PC-9 (cell line): ENCODE results near the gene RPA3.
A peak's percentile ranks its signal among the peaks of the same experiment; 100 is the strongest.

Source experiments
- EZH2 ChIP-seq: fragments of 200-600 bp; sonication (generic); IDR thresholded peaks from 2 replicates; pipeline ENCODE4 v1.8.0; 2017; ENCODE audit warnings: antibody characterized with exemption, low read depth
- TF ChIP-seq, protein P1 (sequence below): fragments of 200-600 bp; sonication (generic); conservative IDR thresholded peaks from 2 replicates; pipeline ENCODE4 v1.6.1; 2017; ENCODE audit warnings: mixed run types, antibody characterized with exemption, mild to moderate bottlenecking, moderate library complexity

DNA sequence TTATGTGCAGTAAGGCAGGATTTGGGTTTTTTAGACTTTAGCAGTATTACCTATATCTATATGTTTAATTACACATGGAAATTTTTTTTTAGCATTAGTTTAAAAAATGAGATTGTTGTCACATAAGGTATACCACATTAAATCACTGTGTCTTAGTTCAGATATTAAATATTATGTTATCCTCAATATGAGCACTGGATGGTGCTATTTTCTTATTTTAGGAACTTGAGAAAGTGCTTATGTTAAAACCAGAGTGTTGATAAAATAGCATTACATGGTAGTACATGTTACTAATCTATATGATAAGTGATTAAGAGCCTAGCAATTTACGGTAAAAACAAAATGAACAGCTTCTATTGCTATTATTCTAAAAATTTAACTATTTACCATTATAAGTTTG lies 123.0 kb downstream of the RPA3 start:
- TF ChIP-seq, protein P1, sequence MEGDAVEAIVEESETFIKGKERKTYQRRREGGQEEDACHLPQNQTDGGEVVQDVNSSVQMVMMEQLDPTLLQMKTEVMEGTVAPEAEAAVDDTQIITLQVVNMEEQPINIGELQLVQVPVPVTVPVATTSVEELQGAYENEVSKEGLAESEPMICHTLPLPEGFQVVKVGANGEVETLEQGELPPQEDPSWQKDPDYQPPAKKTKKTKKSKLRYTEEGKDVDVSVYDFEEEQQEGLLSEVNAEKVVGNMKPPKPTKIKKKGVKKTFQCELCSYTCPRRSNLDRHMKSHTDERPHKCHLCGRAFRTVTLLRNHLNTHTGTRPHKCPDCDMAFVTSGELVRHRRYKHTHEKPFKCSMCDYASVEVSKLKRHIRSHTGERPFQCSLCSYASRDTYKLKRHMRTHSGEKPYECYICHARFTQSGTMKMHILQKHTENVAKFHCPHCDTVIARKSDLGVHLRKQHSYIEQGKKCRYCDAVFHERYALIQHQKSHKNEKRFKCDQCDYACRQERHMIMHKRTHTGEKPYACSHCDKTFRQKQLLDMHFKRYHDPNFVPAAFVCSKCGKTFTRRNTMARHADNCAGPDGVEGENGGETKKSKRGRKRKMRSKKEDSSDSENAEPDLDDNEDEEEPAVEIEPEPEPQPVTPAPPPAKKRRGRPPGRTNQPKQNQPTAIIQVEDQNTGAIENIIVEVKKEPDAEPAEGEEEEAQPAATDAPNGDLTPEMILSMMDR: peak; percentile 77
- no peak for TF ChIP-seq EZH2
